Measurements from ENCODE around the gene FBN2. TPM values are rescaled to one million over a fixed set of nuclear protein-coding genes. Genes with fewer than 3 reads are reported as not detected.

FBN2 gene
- total and polyA plus RNA-seq, 9 of the 15 experiments (the other 6 are each of a cell fraction or from before 2014, with no cell fraction given): 0.01 to 0.09 TPM; not detected in 7

- FAIRE-seq: no peak
- Histone ChIP-seq H3K9ac (ENCODE audit: insufficient read depth in 1 of 2, low read depth in 2 of 2, low read length in 2 of 2) (no peak overlapping the region), H3K9me3 (replicated peaks; ENCODE audit: control insufficient read depth, insufficient read depth, low read depth, low read length) (no peaks in the 10 kb centered on the region), H3K36me3 (ENCODE audit: control insufficient read depth, insufficient read depth, low read length) (no peaks in the 10 kb centered on the region), H2AFZ (ENCODE audit: low read depth, low read length) (no peak overlapping the region), H3K4me3 (no peak overlapping the region), H3K4me1 (replicated peaks in 1 of 2; ENCODE audit: control insufficient read depth in 2 of 2, insufficient read depth in 2 of 2, low read length in 2 of 2) (no peaks in the 10 kb centered on the region), H4K20me1 (replicated peaks; ENCODE audit: control insufficient read depth, insufficient read depth, low read length) (no peaks in the 10 kb centered on the region), H3K27me3 (ENCODE audit: control insufficient read depth in 2 of 2, insufficient read depth in 2 of 2, low read length in 2 of 2) (no peaks in the 10 kb centered on the region), H3K27ac (ENCODE audit: extremely low read depth, low read depth, low read length) (no peak overlapping the region), H3K79me2 (ENCODE audit: control insufficient read depth, insufficient read depth, low read length) (no peaks in the 10 kb centered on the region), H3K4me2 (ENCODE audit: insufficient read depth, low read length) (no peak overlapping the region), H3K9me1 (ENCODE audit: control insufficient read depth, insufficient read depth, low read length) (no peaks in the 10 kb centered on the region)
- POLR2A ChIA-PET: no interaction called here
- in situ Hi-C loops (cut with MboI) (no loop called here), intact Hi-C loops (cut with micrococcal nuclease) (no loop called here)
- no peak for DNase-seq (ENCODE audit: extremely low read depth in 1 of 4, low spot score in 3 of 4)
- CTCF ChIA-PET (ENCODE audit: low intra/inter-chr PET ratio): no interaction called here
- no TSS peak for BruUV-seq (replicated peaks)
- 2% methylated on average over 4 of the region's 4 CpGs for WGBS (ENCODE audit: insufficient coverage, low coverage, missing lambda C conversion rate)
- ATAC-seq: no peak
- no peak for TF ChIP-seq OTX1 (CRISPR knock-in tag; IDR thresholded peaks at IDR 0.05)
These were observed 237.9 kb downstream of the FBN2 start for GRCh38 chr5:128300181-128300580.

- Histone ChIP-seq H3K4me1 (replicated peaks in 1 of 2; ENCODE audit: control insufficient read depth in 2 of 2, insufficient read depth in 2 of 2, low read length in 2 of 2) (no peaks in the 10 kb centered on the region), H3K9me1 (ENCODE audit: control insufficient read depth, insufficient read depth, low read length) (no peaks in the 10 kb centered on the region), H3K27ac (ENCODE audit: extremely low read depth, low read depth, low read length) (no peak overlapping the region), H3K9me3 (replicated peaks; ENCODE audit: control insufficient read depth, insufficient read depth, low read depth, low read length) (no peaks in the 10 kb centered on the region), H4K20me1 (replicated peaks; ENCODE audit: control insufficient read depth, insufficient read depth, low read length) (no peaks in the 10 kb centered on the region), H3K9ac (ENCODE audit: insufficient read depth in 1 of 2, low read depth in 2 of 2, low read length in 2 of 2) (no peak overlapping the region), H3K27me3 (ENCODE audit: control insufficient read depth in 2 of 2, insufficient read depth in 2 of 2, low read length in 2 of 2) (no peaks in the 10 kb centered on the region), H3K79me2 (ENCODE audit: control insufficient read depth, insufficient read depth, low read length) (no peaks in the 10 kb centered on the region), H3K36me3 (ENCODE audit: control insufficient read depth, insufficient read depth, low read length) (no peaks in the 10 kb centered on the region), H3K4me2 (ENCODE audit: insufficient read depth, low read length) (no peak overlapping the region), H3K4me3 (no peak overlapping the region), H2AFZ (ENCODE audit: low read depth, low read length) (no peak overlapping the region)
- FAIRE-seq: no peak
- in situ Hi-C loops (cut with MboI): no loop called here
- intact Hi-C loops (cut with micrococcal nuclease): no loop called here
- ATAC-seq: no peak
- CTCF ChIA-PET (ENCODE audit: low intra/inter-chr PET ratio): no interaction called here
- POLR2A ChIA-PET: interaction anchor here (0.5 kb wide), 1 partner anchor 666 kb away, joined by 3 read pairs; no protein-coding TSS in a partner anchor
- TF ChIP-seq ZBED1 (IDR thresholded peaks at IDR 0.05) (no peak), MAFK (IDR thresholded peaks at IDR 0.05; ENCODE audit: low read length) (peak; percentile 70), C11orf30 (IDR thresholded peaks at IDR 0.05; ENCODE audit: low read depth) (peak; percentile 56; the same call in 1 of the 2 replicates), MAFG (tag; conservative IDR thresholded peaks at IDR 0.05) (peak; percentile 59; the same call in 1 of the 2 replicates), MAFF (IDR thresholded peaks at IDR 0.05; ENCODE audit: low read length) (peak; percentile 54; the same call in 1 of the 2 replicates), HDGF (IDR thresholded peaks at IDR 0.05) (no peak), ZNF316 (IDR thresholded peaks at IDR 0.05) (peak; percentile 66)
- WGBS (ENCODE audit: insufficient coverage, low coverage, missing lambda C conversion rate): 0% methylated on average over 2 of the region's 2 CpGs
- no peak for DNase-seq (ENCODE audit: extremely low read depth in 1 of 4, low spot score in 3 of 4)
- BruUV-seq (replicated peaks): no TSS peak
These were observed 247.7 kb downstream of the FBN2 start for GRCh38 chr5:128290152-128290858.
